ENCODE measurements around the gene PIR. TPM values are rescaled to one million over a fixed set of nuclear protein-coding genes. Genes with fewer than 3 reads are reported as not detected.

The PIR gene
- polyA plus RNA-seq, 1 donor from 2014 or later, result 0.81 TPM

DNA sequence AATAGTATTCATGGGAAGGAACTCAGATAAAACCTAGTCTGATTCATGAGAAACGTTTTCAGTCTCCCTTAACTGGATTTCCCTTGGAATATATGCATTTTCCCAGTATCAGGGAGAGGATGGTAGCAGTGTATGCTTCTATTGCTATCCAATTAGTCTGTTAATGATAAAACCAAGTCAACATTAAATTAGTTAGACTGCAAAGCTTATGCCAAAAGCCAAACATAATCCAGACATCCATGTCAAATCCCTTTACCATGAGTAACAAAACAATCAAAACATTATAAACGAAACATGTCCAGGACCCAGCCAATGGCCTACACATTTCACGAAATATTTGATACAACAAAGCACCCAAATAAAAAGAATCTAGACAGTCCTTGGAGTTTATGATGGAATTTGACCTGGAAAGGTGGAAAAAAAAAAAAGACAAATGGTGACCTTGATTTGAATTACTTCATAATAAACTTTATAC lies 74.4 kb downstream of the PIR start:
- no peaks in the 10 kb centered on the region for H3K9me3 ChIP-seq (ENCODE audit: low read length)
- H3K36me3 ChIP-seq (ENCODE audit: insufficient read depth, low read length), result no peaks in the 10 kb centered on the region
- H3F3A ChIP-seq (ENCODE audit: insufficient read depth, low read length, poor library complexity, severe bottlenecking), result no peaks in the 10 kb centered on the region
- no peak overlapping the region for H3K4me3 ChIP-seq (ENCODE audit: low read length)
- no peaks in the 10 kb centered on the region for H3K79me2 ChIP-seq (replicated peaks; ENCODE audit: insufficient read depth, low read length)
- no peak overlapping the region for H3K4me2 ChIP-seq (ENCODE audit: low read length)
- no peak overlapping the region for H3K9ac ChIP-seq (ENCODE audit: low read length)
- H3K27ac ChIP-seq (ENCODE audit: low read length), result no peak overlapping the region
- no peak overlapping the region for H2AFZ ChIP-seq (ENCODE audit: low read depth, low read length)
- TF ChIP-seq, protein P1, sequence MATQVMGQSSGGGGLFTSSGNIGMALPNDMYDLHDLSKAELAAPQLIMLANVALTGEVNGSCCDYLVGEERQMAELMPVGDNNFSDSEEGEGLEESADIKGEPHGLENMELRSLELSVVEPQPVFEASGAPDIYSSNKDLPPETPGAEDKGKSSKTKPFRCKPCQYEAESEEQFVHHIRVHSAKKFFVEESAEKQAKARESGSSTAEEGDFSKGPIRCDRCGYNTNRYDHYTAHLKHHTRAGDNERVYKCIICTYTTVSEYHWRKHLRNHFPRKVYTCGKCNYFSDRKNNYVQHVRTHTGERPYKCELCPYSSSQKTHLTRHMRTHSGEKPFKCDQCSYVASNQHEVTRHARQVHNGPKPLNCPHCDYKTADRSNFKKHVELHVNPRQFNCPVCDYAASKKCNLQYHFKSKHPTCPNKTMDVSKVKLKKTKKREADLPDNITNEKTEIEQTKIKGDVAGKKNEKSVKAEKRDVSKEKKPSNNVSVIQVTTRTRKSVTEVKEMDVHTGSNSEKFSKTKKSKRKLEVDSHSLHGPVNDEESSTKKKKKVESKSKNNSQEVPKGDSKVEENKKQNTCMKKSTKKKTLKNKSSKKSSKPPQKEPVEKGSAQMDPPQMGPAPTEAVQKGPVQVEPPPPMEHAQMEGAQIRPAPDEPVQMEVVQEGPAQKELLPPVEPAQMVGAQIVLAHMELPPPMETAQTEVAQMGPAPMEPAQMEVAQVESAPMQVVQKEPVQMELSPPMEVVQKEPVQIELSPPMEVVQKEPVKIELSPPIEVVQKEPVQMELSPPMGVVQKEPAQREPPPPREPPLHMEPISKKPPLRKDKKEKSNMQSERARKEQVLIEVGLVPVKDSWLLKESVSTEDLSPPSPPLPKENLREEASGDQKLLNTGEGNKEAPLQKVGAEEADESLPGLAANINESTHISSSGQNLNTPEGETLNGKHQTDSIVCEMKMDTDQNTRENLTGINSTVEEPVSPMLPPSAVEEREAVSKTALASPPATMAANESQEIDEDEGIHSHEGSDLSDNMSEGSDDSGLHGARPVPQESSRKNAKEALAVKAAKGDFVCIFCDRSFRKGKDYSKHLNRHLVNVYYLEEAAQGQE (IDR thresholded peaks at IDR 0.05; ENCODE audit: borderline replicate concordance), result no peak
- TF ChIP-seq RAD21 (conservative IDR thresholded peaks at IDR 0.05) (no peak), SMC3 (conservative IDR thresholded peaks at IDR 0.05; ENCODE audit: poor library complexity) (no peak), POLR2AphosphoS5 (IDR thresholded peaks at IDR 0.05) (no peak), MXI1 (conservative IDR thresholded peaks at IDR 0.05; ENCODE audit: poor library complexity, severe bottlenecking) (no peak), EP300 (conservative IDR thresholded peaks at IDR 0.05; ENCODE audit: poor library complexity, severe bottlenecking) (no peak), EZH2 (IDR thresholded peaks at IDR 0.05; ENCODE audit: borderline replicate concordance, insufficient read depth, low read length, poor library complexity, severe bottlenecking) (no peak), TAF1 (IDR thresholded peaks at IDR 0.05; ENCODE audit: low read depth) (no peak)
- TF ChIP-seq, protein P2, sequence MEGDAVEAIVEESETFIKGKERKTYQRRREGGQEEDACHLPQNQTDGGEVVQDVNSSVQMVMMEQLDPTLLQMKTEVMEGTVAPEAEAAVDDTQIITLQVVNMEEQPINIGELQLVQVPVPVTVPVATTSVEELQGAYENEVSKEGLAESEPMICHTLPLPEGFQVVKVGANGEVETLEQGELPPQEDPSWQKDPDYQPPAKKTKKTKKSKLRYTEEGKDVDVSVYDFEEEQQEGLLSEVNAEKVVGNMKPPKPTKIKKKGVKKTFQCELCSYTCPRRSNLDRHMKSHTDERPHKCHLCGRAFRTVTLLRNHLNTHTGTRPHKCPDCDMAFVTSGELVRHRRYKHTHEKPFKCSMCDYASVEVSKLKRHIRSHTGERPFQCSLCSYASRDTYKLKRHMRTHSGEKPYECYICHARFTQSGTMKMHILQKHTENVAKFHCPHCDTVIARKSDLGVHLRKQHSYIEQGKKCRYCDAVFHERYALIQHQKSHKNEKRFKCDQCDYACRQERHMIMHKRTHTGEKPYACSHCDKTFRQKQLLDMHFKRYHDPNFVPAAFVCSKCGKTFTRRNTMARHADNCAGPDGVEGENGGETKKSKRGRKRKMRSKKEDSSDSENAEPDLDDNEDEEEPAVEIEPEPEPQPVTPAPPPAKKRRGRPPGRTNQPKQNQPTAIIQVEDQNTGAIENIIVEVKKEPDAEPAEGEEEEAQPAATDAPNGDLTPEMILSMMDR (IDR thresholded peaks at IDR 0.05; ENCODE audit: poor library complexity, severe bottlenecking), result no peak
- no peaks in the 10 kb centered on the region for H3K27me3 ChIP-seq (ENCODE audit: insufficient read depth, low read depth, low read length)
- H3K9me2 ChIP-seq (ENCODE audit: insufficient read depth, low read length), result no peaks in the 10 kb centered on the region
- H4K20me1 ChIP-seq (ENCODE audit: insufficient read depth), result no peaks in the 10 kb centered on the region

DNA sequence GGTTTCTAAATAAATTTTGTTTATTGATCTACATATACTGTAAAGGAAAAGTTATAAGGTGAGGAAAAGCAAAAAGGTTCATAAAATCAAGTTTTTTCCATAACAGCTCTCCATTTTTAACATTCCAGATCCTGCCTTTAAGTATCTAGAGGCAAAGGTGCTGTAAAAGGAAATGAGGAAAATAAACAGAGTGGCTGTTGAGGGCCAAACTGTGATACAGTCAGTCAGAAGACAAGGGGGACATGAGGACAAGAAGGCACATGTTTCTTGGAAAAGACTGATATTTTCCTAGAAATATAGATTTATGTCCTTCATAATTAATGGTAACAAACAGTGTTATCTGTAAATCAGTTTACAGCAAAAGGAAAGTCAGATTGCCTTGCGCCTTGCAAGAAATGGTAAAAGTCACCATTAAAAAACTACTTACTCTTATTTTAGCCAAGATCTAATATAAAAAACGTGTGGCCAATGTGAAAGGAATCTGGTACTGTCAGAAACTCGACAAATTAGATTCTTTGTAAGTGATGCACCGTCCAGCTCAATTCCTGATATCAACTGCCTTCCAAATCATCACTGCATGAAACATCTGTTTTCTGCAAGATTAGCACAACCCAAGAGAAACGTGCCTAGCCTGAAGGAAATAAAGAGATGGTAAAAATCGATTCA lies 75.0 kb downstream of the PIR start:
- H3K36me3 ChIP-seq (ENCODE audit: insufficient read depth, low read length), result no peaks in the 10 kb centered on the region
- H3K4me3 ChIP-seq (ENCODE audit: low read length), result no peak overlapping the region
- no peak overlapping the region for H3K27ac ChIP-seq (ENCODE audit: low read length)
- H3K9me3 ChIP-seq (ENCODE audit: low read length), result no peaks in the 10 kb centered on the region
- no peaks in the 10 kb centered on the region for H3K79me2 ChIP-seq (replicated peaks; ENCODE audit: insufficient read depth, low read length)
- no peaks in the 10 kb centered on the region for H3F3A ChIP-seq (ENCODE audit: insufficient read depth, low read length, poor library complexity, severe bottlenecking)
- no peak overlapping the region for H2AFZ ChIP-seq (ENCODE audit: low read depth, low read length)
- H3K9me2 ChIP-seq (ENCODE audit: insufficient read depth, low read length), result no peaks in the 10 kb centered on the region
- no peak for TF ChIP-seq EP300 (conservative IDR thresholded peaks at IDR 0.05; ENCODE audit: poor library complexity, severe bottlenecking)
- TF ChIP-seq, protein P1 (IDR thresholded peaks at IDR 0.05; ENCODE audit: borderline replicate concordance), result no peak
- TF ChIP-seq RAD21 (conservative IDR thresholded peaks at IDR 0.05), result no peak
- TF ChIP-seq EZH2 (IDR thresholded peaks at IDR 0.05; ENCODE audit: borderline replicate concordance, insufficient read depth, low read length, poor library complexity, severe bottlenecking), result no peak
- no peak for TF ChIP-seq MXI1 (conservative IDR thresholded peaks at IDR 0.05; ENCODE audit: poor library complexity, severe bottlenecking)
- TF ChIP-seq POLR2AphosphoS5 (IDR thresholded peaks at IDR 0.05), result no peak
- no peak for TF ChIP-seq SMC3 (conservative IDR thresholded peaks at IDR 0.05; ENCODE audit: poor library complexity)
- TF ChIP-seq, protein P2 (IDR thresholded peaks at IDR 0.05; ENCODE audit: poor library complexity, severe bottlenecking), result no peak
- no peak for TF ChIP-seq TAF1 (IDR thresholded peaks at IDR 0.05; ENCODE audit: low read depth)
- no peaks in the 10 kb centered on the region for H4K20me1 ChIP-seq (ENCODE audit: insufficient read depth)
- no peaks in the 10 kb centered on the region for H3K27me3 ChIP-seq (ENCODE audit: insufficient read depth, low read depth, low read length)
- H3K4me2 ChIP-seq (ENCODE audit: low read length), result no peak overlapping the region
- H3K9ac ChIP-seq (ENCODE audit: low read length), result no peak overlapping the region

All from neural cell (in vitro differentiated cells).